Left lung (tissue), 10 donors: Measurements from ENCODE around the gene ALG2. TPM values are rescaled to one million over a fixed set of nuclear protein-coding genes. Genes with fewer than 3 reads are reported as not detected.

Source experiments
- ATAC-seq: fragments of 200-7000 bp; cut with Tn5 transposase; one replicate; pipeline ENCODE4 v1.9.1; 2020; ENCODE audit warnings: moderate library complexity
- DNase-seq, 4 donors: peaks; one replicate each; pipeline ENCODE4 v3.0.0-alpha.2; 2013 to 2020
- H3K27ac ChIP-seq, 2 donors: fragments of 200-600 bp; sonication (generic) in 1 of 2; one replicate each; pipeline versions ENCODE4 v1.5.0 to v1.8.0; 2020 to 2021
- H3K27me3 ChIP-seq, 2 donors: fragments of 200-600 bp; sonication (generic) in 1 of 2; one replicate each; pipeline versions ENCODE4 v1.5.0 to v1.8.0; 2020 to 2021
- H3K36me3 ChIP-seq, 2 donors: fragments of 200-600 bp; sonication (generic) in 1 of 2; one replicate each; pipeline versions ENCODE4 v1.5.0 to v1.8.0; 2020 to 2021
- H3K4me1 ChIP-seq, 2 donors: fragments of 200-600 bp; one replicate each; pipeline ENCODE4 v1.8.0; 2021
- H3K4me3 ChIP-seq, 2 donors: fragments of 200-600 bp; sonication (generic) in 1 of 2; one replicate each; pipeline versions ENCODE4 v1.5.0 to v1.8.0; 2020 to 2021; ENCODE audit warnings: mild to moderate bottlenecking in 1 of 2
- H3K9me3 ChIP-seq, 2 donors: fragments of 200-600 bp; sonication (generic) in 1 of 2; one replicate each; pipeline versions ENCODE4 v1.5.0 to v1.8.0; 2020 to 2021
- intact Hi-C, 2 donors: fragments of 100-400 bp; cut with DNase I; formaldehyde crosslinking; loops; one replicate each; pipeline versions ENCODE4 v1.11.2 to v1.14.2; 2022
- polyA plus RNA-seq, 6 donors: library from polyadenylated mRNA; unstranded; fragments of 120-200 nt; gene quantifications; one replicate each; pipeline ENCODE4 v1.2.1, GENCODE V29; 2013; ENCODE audit not compliant: insufficient read length in 6 of 6
- total RNA-seq, 2 donors: library from RNA; stranded (reverse); fragmentation: NEBNext Ultra II Directional; extraction: Animal tissue kit (Norgen Biotek cat#: 25700); gene quantifications; one replicate each; pipeline ENCODE4 v1.2.1, GENCODE V29; 2021
- TF ChIP-seq, protein P1 (sequence below), 2 donors: fragments of 200-600 bp; sonication (generic) in 1 of 2; IDR thresholded peaks; one replicate each; pipeline versions ENCODE4 v1.5.0 to v1.8.0; 2021; ENCODE audit warnings: antibody characterized with exemption in 2 of 2
- donor health status: DM: no; HTN: yes; CAD: no.
- donor health status: DM: no; HTN: no; CAD: no.

ALG2 gene
- total and polyA plus RNA-seq, 8 donors, result 29.8 to 47.7 (median 34.8) TPM

DNA sequence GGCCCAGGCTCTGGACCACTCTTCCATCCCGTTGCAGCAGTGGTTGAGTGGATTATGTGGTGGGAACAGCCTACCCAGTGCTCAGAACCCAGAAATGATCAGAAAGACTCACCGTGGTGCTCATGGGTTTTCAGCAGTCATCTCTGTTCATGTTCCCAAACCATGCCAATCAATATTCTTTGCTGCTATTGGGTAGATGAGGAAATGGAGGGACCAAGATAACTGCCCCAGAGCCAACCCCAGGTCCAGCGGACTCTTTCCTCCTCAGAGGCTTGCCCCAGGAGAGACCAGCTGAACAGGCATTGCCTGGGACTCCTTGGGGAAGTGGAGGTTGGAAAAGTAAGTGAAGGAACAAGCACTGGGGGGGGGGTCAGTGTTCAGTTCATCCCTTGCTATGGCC, 38.1 kb downstream of the ALG2 start:
- TF ChIP-seq, protein P1, sequence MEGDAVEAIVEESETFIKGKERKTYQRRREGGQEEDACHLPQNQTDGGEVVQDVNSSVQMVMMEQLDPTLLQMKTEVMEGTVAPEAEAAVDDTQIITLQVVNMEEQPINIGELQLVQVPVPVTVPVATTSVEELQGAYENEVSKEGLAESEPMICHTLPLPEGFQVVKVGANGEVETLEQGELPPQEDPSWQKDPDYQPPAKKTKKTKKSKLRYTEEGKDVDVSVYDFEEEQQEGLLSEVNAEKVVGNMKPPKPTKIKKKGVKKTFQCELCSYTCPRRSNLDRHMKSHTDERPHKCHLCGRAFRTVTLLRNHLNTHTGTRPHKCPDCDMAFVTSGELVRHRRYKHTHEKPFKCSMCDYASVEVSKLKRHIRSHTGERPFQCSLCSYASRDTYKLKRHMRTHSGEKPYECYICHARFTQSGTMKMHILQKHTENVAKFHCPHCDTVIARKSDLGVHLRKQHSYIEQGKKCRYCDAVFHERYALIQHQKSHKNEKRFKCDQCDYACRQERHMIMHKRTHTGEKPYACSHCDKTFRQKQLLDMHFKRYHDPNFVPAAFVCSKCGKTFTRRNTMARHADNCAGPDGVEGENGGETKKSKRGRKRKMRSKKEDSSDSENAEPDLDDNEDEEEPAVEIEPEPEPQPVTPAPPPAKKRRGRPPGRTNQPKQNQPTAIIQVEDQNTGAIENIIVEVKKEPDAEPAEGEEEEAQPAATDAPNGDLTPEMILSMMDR (IDR thresholded peaks at IDR 0.05), result no peak
- intact Hi-C loops, result no loop called here

DNA sequence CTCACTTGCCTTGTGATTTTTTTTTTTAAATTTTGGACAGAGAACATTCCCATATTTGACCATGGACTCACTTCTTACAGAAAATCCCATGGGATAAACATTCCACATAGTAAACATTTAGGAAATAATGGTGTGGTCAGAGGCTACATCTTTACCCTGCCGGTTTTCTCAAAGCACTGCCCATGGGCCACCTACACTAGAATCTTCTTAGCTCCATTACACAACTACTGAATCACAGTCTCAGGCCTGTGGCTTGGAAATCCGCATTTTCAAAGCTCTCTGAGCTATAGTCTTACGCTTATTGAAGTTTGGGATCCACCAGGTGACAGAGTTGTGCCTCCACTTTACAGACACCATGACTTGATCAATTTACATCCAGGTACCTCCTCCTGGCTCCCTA, 39.4 kb downstream of the ALG2 start:
- H3K27me3 ChIP-seq, result no peaks in the 10 kb centered on the region
- TF ChIP-seq, protein P1 (IDR thresholded peaks at IDR 0.05), result no peak
- H3K27ac ChIP-seq, result no peak overlapping the region
- H3K36me3 ChIP-seq, result no peaks in the 10 kb centered on the region
- DNase-seq (no peak), ATAC-seq (no peak)
- peaks cover 5 to 12% of the 10 kb centered on the region in 2 donors for H3K4me1 ChIP-seq
- intact Hi-C loops, result no loop called here
- H3K4me3 ChIP-seq, result no peak overlapping the region
- no peaks in the 10 kb centered on the region for H3K9me3 ChIP-seq

More for the DNA sequence above, 38.1 kb downstream of the ALG2 start:
- ATAC-seq, result no peak
- Histone ChIP-seq H3K36me3 (no peaks in the 10 kb centered on the region), H3K4me1 (peaks cover 5 to 12% of the 10 kb centered on the region in 2 donors), H3K4me3 (no peak overlapping the region), H3K9me3 (no peaks in the 10 kb centered on the region), H3K27ac (no peak overlapping the region), H3K27me3 (no peaks in the 10 kb centered on the region)
- no peak for DNase-seq

DNA sequence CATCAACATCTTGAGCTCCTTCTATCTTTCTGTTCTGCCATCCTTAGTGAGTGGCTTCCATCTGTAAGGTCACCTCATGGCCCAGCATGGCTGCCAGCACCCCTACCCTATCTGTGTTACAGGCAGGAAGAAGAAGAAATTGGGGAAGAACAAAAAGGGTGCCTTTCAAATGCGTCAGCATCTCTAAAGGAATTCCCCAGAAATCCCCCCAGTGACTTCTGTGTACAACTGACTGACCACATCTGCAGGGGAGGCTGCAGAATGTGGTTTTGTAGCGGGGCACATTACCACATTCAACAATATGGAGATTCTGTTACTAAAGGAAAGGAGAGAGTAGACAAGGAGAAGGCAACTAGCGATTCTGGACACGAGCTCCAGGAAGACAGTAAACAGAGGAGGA, 40.1 kb downstream of the ALG2 start:
- peaks cover 5 to 12% of the 10 kb centered on the region in 2 donors for H3K4me1 ChIP-seq
- H3K27me3 ChIP-seq, result no peaks in the 10 kb centered on the region
- intact Hi-C loops, result no loop called here
- DNase-seq (no peak), ATAC-seq (no peak)
- H3K36me3 ChIP-seq, result no peaks in the 10 kb centered on the region
- no peaks in the 10 kb centered on the region for H3K9me3 ChIP-seq
- TF ChIP-seq, protein P1 (IDR thresholded peaks at IDR 0.05), result no peak
- no peak overlapping the region for H3K27ac ChIP-seq
- no peak overlapping the region for H3K4me3 ChIP-seq

- Histone ChIP-seq H3K4me3 (no peak overlapping the region), H3K27ac (no peak overlapping the region), H3K4me1 (peaks cover 5 to 12% of the 10 kb centered on the region in 2 donors), H3K27me3 (no peaks in the 10 kb centered on the region), H3K9me3 (no peaks in the 10 kb centered on the region), H3K36me3 (no peaks in the 10 kb centered on the region)
- ATAC-seq, result no peak
- TF ChIP-seq, protein P1 (IDR thresholded peaks at IDR 0.05), result no peak
- intact Hi-C loops, result no loop called here
- no peak for DNase-seq
Observed at GRCh38 chr9:99181206-99181605, 40.5 kb downstream of the ALG2 start.

DNA sequence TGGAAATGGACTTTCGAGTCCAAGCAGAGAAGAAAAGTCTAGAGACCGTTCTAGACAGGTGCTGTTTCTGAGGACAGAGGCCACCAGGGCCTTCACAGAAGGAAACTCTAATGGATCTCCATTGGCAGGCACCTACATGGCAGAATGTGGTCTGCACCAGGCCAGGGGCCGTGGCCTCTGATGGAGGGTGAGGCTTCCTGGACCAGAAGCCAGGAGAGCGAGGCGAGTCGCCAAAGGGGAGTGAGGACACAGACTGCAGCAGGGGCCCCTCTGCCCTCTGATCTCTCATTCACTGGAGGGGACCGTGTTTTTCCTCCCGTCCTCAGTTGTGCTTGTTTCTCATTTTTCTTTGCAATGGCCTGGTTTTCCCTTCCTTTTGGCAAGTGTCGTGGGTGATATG, 41.1 kb downstream of the ALG2 start:
- Histone ChIP-seq H3K4me1 (peaks cover 5 to 12% of the 10 kb centered on the region in 2 donors), H3K4me3 (no peak overlapping the region), H3K36me3 (no peaks in the 10 kb centered on the region), H3K27ac (no peak overlapping the region), H3K27me3 (no peaks in the 10 kb centered on the region), H3K9me3 (no peaks in the 10 kb centered on the region)
- TF ChIP-seq, protein P1 (IDR thresholded peaks at IDR 0.05), result no peak
- DNase-seq (no peak), ATAC-seq (no peak)
- intact Hi-C loops, result no loop called here
